HG03108 (cell line): ENCODE results near the gene NRBP1.

Experiments
- ATAC-seq: cut with Tn5 transposase; IDR thresholded peaks from one replicate; pipeline ENCODE4 v1.9.1; 2021; ENCODE audit warnings: moderate library complexity; ENCODE audit not compliant: unreplicated experiment

NRBP1 gene

GRCh38 chr2:27489498-27490397 lies 61.3 kb downstream of the NRBP1 start, which contains the start of gene IFT172:
TSS of gene IFT172 (minus strand) at chr2:27489743. CDS start at chr2:27489653, 90 bp downstream.
- peak; percentile 93 for ATAC-seq
